Measurements from ENCODE around the gene MAN1C1.
"Not testable (repeated sequence)": the region's sequence is repeated elsewhere in the genome, so short reads cannot be mapped to it uniquely, and the experiment has no call there.

DNA sequence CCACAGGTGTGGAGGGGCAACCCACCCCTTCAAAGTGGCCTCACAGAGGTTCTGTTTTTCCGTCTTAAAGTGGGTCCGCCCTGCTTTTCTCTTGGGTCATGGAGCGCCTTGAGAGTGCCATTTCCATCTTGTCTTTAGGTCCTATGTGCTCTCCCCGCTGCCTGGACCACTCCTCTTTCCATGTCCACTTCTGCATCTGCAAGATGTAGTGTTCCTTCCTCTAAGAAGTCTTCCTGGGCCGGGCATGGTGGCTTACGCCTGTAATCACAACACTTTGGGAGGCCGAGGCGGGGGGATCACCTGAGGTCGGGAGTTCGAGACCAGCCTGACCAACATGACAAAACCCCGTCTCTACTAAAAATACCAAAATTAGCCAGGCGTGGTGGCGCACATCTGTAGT, 27.8 kb upstream of the MAN1C1 start:
- TF ChIP-seq ATF3 (IDR thresholded peaks at IDR 0.05; ENCODE audit: borderline replicate concordance, extremely low read depth, low read depth, low read length); POLR2A (IDR thresholded peaks at IDR 0.05; ENCODE audit: low read depth, low read length); CTCF (IDR thresholded peaks at IDR 0.05 in 2 of 3, conservative IDR thresholded peaks at IDR 0.05 in 1 of 3; ENCODE audit: control insufficient read depth in 2 of 3, extremely low read depth in 1 of 3, insufficient read depth in 1 of 3, low read depth in 3 of 3, low read length in 3 of 3); ETV6 (conservative IDR thresholded peaks at IDR 0.05 in 1 of 2, IDR thresholded peaks at IDR 0.05 in 1 of 2; ENCODE audit: borderline replicate concordance in 1 of 2, low read depth in 1 of 2); NRF1 (conservative IDR thresholded peaks at IDR 0.05; ENCODE audit: low read depth, low read length); SMC3 (IDR thresholded peaks at IDR 0.05; ENCODE audit: borderline replicate concordance, low read length); ELK1 (IDR thresholded peaks at IDR 0.05; ENCODE audit: low read depth, low read length); ZNF384 (IDR thresholded peaks at IDR 0.05; ENCODE audit: borderline replicate concordance, low read depth, low read length); NR2C2 (IDR thresholded peaks at IDR 0.05; ENCODE audit: borderline replicate concordance, control insufficient read depth, insufficient read length, low read depth); RAD21 (IDR thresholded peaks at IDR 0.05; ENCODE audit: insufficient read depth, low read depth, low read length); RFX5 (IDR thresholded peaks at IDR 0.05; ENCODE audit: low read depth, low read length): not testable (repeated sequence)
- TF ChIP-seq, protein P1, sequence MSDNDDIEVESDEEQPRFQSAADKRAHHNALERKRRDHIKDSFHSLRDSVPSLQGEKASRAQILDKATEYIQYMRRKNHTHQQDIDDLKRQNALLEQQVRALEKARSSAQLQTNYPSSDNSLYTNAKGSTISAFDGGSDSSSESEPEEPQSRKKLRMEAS (IDR thresholded peaks at IDR 0.05; ENCODE audit: low read depth, low read length) = not testable (repeated sequence)

Measured in GM12878 (cell line).